Rectal smooth muscle tissue (tissue), 1 donor: Measurements from ENCODE around the gene XPO4.
"Not testable (repeated sequence)": the region's sequence is repeated elsewhere in the genome, so short reads cannot be mapped to it uniquely, and the experiment has no call there.

Experiments
- H3K27ac ChIP-seq: one replicate; pipeline ENCODE4 v1.7.0; 2013; ENCODE audit warnings: low read depth, low read length, inconsistent platforms
- H3K27me3 ChIP-seq: one replicate; pipeline ENCODE4 v1.7.0; 2013; ENCODE audit warnings: low read length; ENCODE audit not compliant: control insufficient read depth, insufficient read depth
- H3K36me3 ChIP-seq: one replicate; pipeline ENCODE4 v1.7.0; 2013; ENCODE audit warnings: low read length; ENCODE audit not compliant: control insufficient read depth, insufficient read depth
- H3K4me1 ChIP-seq: one replicate; pipeline ENCODE4 v1.7.0; 2013; ENCODE audit warnings: low read length; ENCODE audit not compliant: control insufficient read depth, insufficient read depth
- H3K4me3 ChIP-seq: one replicate; pipeline ENCODE4 v1.7.0; 2013; ENCODE audit warnings: low read length
- H3K9ac ChIP-seq: one replicate; pipeline ENCODE4 v1.7.0; 2013; ENCODE audit warnings: low read length

Gene XPO4

GRCh38 chr13:20902438-20903163 is at the start of gene XPO4:
TSS of gene XPO4 (minus strand) at chr13:20902746. CDS start at chr13:20902738, 8 bp downstream.
- Histone ChIP-seq H3K27ac (peak within 1 kb of the TSS; percentile 94), H3K4me1 (peaks cover 7% of the 10 kb centered on the region), H3K36me3 (no peaks in the 10 kb centered on the region), H3K9ac (peak within 1 kb of the TSS; percentile 92), H3K27me3 (no peaks in the 10 kb centered on the region), H3K4me3 (peak within 1 kb of the TSS; percentile 93)

DNA sequence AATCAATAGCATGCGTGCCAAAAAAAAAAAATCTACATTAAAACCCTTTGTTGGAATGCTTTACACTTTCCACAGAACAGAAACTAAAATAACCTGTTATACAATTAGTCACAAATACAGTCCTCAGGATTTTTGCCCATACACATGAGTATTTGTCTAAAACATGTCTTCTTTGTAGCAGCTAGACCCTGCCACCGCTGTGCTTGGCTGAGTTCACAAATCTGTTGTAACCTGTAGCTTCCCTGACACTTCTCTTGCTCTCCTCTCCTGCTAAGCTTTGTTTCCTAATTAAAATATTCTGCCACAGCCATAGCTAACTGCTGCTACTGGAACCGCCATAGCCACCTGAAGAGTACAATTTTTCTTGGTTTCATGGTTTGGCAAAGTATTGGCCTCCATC is 45.5 kb upstream of the XPO4 start:
- H3K36me3 ChIP-seq, H3K27ac ChIP-seq, H3K4me3 ChIP-seq, H3K4me1 ChIP-seq, H3K27me3 ChIP-seq, H3K9ac ChIP-seq: not testable (repeated sequence)

- Histone ChIP-seq H3K27me3 (no peaks in the 10 kb centered on the region), H3K4me3 (no peak overlapping the region), H3K9ac (no peak overlapping the region), H3K36me3 (no peaks in the 10 kb centered on the region), H3K4me1 (no peaks in the 10 kb centered on the region), H3K27ac (no peak overlapping the region)
Measured at GRCh38 chr13:20945952-20946383, 43.4 kb upstream of the XPO4 start.

DNA sequence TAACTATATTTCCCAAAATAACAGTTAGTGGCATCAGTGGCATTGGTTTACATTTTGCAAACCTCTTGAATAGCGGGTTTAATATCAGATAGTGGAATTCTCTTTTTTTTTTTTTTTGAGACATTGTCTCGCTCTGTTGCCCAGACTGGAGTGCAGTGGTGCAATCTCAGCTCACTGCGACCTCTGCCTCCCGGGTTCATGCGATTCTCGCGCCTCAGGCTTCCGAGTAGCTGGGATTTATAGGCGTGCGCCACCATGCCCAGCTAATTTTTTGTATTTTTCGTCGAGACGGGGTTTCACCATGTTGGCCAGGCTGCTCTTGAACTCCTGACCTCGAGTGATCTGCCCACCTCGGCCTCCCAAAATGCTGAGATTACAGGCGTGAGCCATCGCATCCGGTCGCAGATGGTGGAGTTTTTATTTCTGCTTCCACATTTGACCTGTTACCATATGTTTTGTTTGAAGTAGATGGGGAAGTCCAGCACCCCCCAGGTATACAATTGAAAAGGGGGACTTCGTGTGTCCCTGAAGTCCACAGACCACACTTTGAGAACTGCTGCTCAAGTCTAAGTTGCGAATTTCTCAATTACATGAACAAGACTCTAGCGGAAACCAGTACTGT is 40.5 kb upstream of the XPO4 start:
- Histone ChIP-seq H3K9ac (no peak overlapping the region), H3K27me3 (no peaks in the 10 kb centered on the region), H3K36me3 (no peaks in the 10 kb centered on the region), H3K4me1 (peaks cover 8% of the 10 kb centered on the region), H3K27ac (peak overlapping the region; percentile 67), H3K4me3 (peak overlapping the region; percentile 42)

GRCh38 chr13:20940511-20940910 is 38.0 kb upstream of the XPO4 start:
- H3K4me1 ChIP-seq, H3K9ac ChIP-seq, H3K27me3 ChIP-seq, H3K27ac ChIP-seq, H3K4me3 ChIP-seq, H3K36me3 ChIP-seq: not testable (repeated sequence)

- Histone ChIP-seq H3K27me3 (no peaks in the 10 kb centered on the region), H3K4me1 (peaks cover 8% of the 10 kb centered on the region), H3K4me3 (no peak overlapping the region), H3K9ac (no peak overlapping the region), H3K36me3 (no peaks in the 10 kb centered on the region), H3K27ac (no peak overlapping the region)
Measured at GRCh38 chr13:20940083-20940482, 37.5 kb upstream of the XPO4 start.

DNA sequence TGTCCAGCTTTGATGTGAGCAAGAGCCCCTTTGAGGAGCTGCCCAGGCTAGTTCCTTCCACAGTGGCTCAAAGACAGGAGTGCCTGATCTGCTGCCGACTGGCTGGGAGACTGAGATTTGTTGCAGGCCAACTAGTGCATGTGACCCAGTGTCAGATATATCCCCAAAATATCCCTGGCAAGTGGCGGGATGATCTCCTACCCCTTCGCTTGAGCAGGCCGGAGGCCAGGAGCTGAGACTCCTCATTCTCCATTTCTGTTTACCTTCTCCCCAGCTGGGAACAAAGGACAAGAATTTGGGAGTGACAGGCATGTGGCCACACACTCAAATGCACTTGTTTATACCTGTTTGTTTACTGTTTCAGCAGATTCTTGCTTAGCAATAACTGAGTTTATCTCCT is 37.1 kb upstream of the XPO4 start:
- no peak overlapping the region for H3K9ac ChIP-seq
- H3K27me3 ChIP-seq: no peaks in the 10 kb centered on the region
- no peak overlapping the region for H3K4me3 ChIP-seq
- no peaks in the 10 kb centered on the region for H3K36me3 ChIP-seq
- H3K27ac ChIP-seq: no peak overlapping the region
- peaks cover 8% of the 10 kb centered on the region for H3K4me1 ChIP-seq

- H3K9ac ChIP-seq: no peak overlapping the region
- no peaks in the 10 kb centered on the region for H3K27me3 ChIP-seq
- H3K4me1 ChIP-seq: peaks cover 8% of the 10 kb centered on the region
- H3K27ac ChIP-seq: no peak overlapping the region
- no peak overlapping the region for H3K4me3 ChIP-seq
- no peaks in the 10 kb centered on the region for H3K36me3 ChIP-seq
Measured at GRCh38 chr13:20938302-20938701, 35.8 kb upstream of the XPO4 start.

DNA sequence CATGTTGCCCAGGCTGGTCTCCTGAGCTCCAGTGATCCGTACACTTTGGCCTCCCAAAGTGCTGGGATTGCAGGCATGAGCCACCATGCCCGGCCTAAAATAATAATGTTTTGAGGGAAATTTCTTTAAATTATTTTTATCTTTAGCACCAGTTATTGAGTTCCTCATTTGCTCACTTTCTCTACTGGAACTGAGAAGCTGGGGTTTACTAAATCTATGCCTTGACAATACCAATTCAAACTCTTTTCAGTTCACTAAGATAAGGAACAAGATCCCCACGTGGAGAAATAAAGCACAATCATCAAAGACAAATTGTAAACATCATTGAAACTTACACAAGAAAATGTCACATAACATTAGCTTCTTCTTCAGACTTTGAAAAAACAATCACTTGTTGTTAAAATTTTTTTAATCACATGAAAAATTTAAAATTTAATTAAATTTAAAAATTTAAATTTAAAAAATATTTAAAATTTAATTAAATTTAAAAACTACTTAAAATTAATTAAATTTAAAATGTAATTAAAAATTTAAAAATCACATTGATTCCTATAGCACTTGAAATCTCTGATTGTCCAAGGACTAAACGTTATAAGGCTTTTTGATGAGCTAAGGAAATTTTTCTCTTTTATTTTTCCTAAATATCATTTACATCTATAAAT is 25.2 kb upstream of the XPO4 start:
- Histone ChIP-seq H3K4me1 (no peaks in the 10 kb centered on the region), H3K9ac (no peak overlapping the region), H3K36me3 (no peaks in the 10 kb centered on the region), H3K4me3 (no peak overlapping the region), H3K27ac (no peak overlapping the region), H3K27me3 (no peaks in the 10 kb centered on the region)

DNA sequence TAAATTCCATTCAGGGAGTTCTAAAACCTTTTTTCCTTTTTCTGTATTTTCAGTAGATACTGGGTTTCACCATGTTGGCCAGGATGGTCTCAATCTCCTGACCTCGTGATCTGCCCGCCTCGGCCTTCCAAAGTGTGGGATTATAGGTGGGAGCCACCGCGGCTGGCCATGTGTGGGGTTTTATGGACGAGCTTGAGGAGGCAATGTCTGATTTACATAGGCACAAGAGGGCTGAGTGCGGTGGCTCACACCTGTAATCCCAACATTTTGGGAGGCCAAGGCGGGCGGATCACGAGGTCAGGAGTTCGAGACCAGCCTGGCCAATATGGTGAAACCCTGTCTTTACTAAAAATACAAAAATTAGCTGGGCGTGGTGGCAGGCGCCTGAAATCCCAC is 22.8 kb upstream of the XPO4 start:
- not testable (repeated sequence) for H3K27ac ChIP-seq, H3K27me3 ChIP-seq, H3K9ac ChIP-seq, H3K4me3 ChIP-seq, H3K4me1 ChIP-seq, H3K36me3 ChIP-seq

GRCh38 chr13:20924758-20925394 is 22.3 kb upstream of the XPO4 start:
- H3K36me3 ChIP-seq: no peaks in the 10 kb centered on the region
- no peak overlapping the region for H3K4me3 ChIP-seq
- H3K27ac ChIP-seq: no peak overlapping the region
- H3K27me3 ChIP-seq: no peaks in the 10 kb centered on the region
- no peaks in the 10 kb centered on the region for H3K4me1 ChIP-seq
- no peak overlapping the region for H3K9ac ChIP-seq

DNA sequence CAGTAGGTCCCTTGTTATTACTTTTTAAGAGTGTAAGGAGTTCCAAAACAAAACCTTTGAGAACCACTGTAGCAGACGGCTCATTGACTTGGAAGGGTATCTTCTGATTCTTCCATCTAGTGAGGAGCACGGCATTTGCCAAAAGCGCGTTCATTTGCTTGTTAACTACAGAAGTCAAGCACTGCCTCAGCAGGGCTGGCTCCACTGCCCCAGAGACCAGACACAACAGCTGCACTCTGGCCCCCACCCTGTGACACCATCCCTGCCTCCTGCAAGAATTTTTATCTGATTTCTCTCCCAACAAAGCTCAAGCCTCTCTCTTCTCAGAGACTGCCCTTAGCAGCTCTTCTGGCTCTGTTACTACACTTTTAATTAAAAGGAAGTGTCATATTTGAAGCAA is 20.7 kb upstream of the XPO4 start:
- H3K36me3 ChIP-seq: no peaks in the 10 kb centered on the region
- H3K4me1 ChIP-seq: no peaks in the 10 kb centered on the region
- H3K9ac ChIP-seq: no peak overlapping the region
- H3K27ac ChIP-seq: no peak overlapping the region
- H3K4me3 ChIP-seq: no peak overlapping the region
- no peaks in the 10 kb centered on the region for H3K27me3 ChIP-seq
